ENCODE results near the gene LZTS3.

- TF ChIP-seq CTCF (IDR thresholded peaks at IDR 0.05; ENCODE audit: poor library complexity), result no peak
- no peak for TF ChIP-seq EZH2phosphoT487 (IDR thresholded peaks at IDR 0.05; ENCODE audit: low read depth, severe bottlenecking, unreplicated experiment)
Measured at GRCh38 chr20:3202965-3203314, 29.6 kb upstream of the LZTS3 start.
